Measurements from ENCODE around the gene CEP350.

Gene CEP350

DNA sequence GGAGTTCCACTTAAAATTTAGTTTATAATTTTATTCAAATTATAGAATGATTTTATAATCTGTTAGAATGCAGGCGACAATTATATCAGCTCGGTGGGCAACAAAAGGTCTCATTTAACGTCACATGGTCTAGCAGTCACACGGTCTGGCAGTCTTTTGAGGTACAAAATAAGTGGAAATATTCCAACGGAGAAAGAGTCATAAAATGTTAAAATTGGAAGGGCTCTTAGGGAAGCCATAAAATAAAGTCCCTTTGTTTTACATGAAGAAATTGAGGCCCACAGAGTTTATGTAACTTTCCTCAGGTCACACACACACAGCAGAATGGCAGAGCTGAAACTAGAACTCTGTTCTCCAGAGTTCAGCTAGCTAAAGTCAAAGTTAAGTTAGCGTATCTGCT lies 115.7 kb downstream of the CEP350 start:
- no peak for DNase-seq

GRCh38 chr1:180071759-180072158 lies 117.1 kb downstream of the CEP350 start:
- DNase-seq: no peak

DNA sequence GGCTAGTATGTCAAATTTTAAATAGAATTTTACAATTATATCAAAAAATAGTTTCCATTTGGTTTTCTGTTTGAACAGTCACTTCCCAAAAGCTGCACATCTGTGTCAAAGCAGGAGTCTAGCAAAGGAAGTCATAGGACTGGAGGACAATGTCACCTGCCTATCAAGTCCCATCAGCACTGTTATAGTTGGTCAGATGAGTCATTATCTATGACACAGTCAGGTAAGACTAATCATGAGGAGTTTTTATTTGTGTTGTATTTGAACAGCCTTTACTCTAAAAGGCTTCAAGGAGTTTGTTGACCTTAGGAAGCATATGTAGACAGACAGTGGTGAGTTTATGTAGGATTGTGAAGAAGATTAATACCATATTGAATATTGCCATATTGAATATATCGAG lies 125.8 kb downstream of the CEP350 start:
- no peak for DNase-seq

- DNase-seq: no peak
Measured at GRCh38 chr1:180081474-180081873, 126.9 kb downstream of the CEP350 start.

DNA sequence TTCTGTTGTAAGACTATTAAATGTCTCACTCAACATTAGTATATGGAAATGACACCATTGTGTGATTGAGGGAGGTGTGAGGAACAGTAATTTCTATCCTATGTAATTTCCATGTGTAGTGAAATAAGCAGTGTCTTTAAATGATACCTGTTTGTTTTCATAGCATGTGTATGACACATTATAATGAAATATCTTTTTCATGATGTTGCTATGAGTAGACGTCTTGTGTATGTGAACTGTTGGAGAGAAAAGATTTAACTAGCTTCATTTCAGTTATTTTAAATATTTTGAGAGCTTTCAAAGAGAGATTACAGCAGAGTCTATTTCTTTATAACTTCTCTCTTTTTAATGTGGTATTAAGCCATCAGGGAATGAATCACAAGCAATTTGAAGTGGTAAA lies 128.6 kb downstream of the CEP350 start:
- no peak for DNase-seq

- no peak for DNase-seq
Measured at GRCh38 chr1:180084867-180085266, 130.3 kb downstream of the CEP350 start.

GRCh38 chr1:180085331-180085730 lies 130.7 kb downstream of the CEP350 start:
- no peak for DNase-seq

- DNase-seq: no peak
Measured at GRCh38 chr1:180092931-180093650, 138.5 kb downstream of the CEP350 start.

GRCh38 chr1:180094705-180095295 lies 140.2 kb downstream of the CEP350 start:
- DNase-seq: no peak

GRCh38 chr1:180096584-180097325 lies 142.1 kb downstream of the CEP350 start:
- no peak for DNase-seq

DNA sequence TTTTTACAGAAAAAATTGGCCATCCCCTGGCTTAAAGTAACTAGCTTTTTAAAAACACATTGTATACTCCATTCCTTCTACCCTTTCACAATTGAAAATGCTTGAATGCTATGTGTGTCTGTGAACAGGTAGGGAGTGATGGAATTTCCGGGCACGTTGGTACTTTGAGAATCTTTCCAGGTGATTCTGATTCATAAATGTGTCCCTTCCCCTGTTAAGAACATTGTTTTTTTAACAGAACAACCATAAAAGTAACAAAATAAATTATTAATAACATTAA lies 142.7 kb downstream of the CEP350 start:
- DNase-seq: no peak

DNA sequence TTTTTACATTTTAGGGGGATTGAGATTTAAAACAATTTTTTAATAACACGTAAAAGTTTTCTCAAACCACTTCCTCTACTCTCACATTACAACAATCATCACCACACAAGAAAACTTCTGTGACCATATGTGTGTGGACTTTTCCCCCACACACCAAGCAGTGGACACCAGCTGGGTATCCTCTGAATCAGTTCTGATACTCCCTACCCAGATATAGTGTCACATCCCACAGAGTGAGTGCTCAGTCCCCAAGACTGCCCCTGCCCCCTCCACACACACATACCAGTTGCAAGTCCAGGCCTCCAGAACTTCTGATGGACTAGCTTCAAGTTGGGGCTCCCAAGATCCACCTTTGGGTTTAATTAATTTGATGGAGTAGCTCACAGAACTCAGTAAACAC lies 146.8 kb downstream of the CEP350 start:
- no peak for DNase-seq

DNA sequence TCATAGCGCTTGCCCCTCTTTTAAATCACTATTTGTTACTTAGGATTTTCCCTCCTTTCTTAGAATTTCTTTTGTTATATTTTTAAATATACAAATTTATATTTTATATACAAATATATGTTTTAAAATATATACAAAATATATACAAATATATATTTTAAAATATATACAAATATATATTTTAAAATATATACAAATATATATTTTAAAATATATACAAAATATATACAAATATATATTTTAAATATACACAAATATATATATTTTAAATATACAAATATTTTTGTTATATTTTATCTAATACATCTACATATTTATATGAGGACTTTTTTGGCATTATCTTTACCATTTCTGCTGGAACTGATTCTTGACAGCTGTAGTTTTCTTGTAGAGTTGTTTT lies 149.2 kb downstream of the CEP350 start:
- DNase-seq: no peak

GRCh38 chr1:180112091-180112490 lies 157.5 kb downstream of the CEP350 start:
- no peak for DNase-seq

DNA sequence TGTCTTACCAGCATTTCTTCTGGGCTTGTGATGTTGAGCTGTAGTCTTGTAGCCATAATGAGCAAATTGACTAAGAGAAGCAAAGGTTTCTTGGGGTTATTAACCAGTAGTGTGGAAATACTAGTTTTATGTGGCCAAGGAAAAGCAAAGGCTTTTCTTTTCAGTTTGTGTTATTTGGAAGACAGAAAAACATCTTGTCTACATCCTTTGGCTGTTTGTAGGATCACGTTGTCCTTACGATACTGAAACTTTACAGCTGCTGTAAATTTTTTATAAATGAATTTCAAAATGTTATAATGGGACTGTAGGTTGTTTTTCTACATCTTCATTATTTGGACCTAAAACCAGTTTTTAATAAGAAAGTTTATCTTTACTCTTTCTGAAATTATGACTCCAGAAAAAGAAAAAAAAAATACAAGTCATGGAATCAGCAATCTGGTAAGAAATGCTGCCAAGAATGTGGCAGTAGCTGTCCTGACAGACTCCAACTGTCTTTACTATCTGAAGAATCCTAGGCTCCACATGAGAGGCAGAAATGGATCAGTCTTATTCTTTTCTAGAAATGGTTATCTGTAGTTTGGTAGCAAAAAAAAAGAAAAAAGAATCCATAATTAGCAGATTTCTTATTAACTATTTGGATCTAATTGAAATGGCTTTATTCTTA lies 158.5 kb downstream of the CEP350 start:
- no peak for DNase-seq

- no peak for DNase-seq
Measured at GRCh38 chr1:180114396-180114945, 159.9 kb downstream of the CEP350 start.

DNA sequence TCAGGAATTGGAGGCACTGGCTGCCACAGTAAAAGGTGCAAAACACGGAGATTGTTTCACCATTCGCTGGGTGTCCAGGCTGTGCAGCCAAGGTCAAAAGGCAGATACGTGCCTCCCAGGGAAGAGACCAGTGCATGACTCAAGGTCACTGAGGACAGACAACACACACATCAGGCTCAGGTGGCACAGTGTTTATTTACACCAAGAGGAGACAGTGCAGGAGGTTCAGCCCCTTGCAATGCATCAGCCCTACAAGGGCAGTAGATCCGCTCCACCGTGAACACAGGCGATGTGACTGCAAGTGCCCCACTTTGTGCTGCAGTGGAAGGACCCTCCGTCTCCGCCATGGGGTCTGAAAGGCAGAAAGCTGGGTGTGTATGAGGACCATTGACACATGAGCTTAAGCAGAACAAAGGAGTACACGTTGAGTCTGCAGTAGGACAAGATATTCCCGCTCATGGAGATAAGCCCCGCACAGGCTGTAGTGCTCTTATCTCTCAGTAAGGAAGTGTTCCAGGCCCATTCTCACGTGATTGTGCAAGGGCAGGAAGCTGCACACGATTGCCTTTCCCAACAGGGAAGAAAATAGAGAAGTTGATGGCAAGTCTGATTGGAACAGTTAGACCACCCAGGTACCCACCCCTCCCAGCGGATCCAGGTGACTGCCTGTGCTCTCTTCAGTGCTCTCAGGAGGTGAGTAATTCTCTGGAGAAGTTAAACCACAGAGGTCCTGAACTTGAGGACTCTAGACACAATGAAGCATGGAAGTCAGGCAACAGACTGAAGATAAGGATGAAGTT lies 162.6 kb downstream of the CEP350 start:
- DNase-seq: no peak

- no peak for DNase-seq
Measured at GRCh38 chr1:180117764-180118116, 163.1 kb downstream of the CEP350 start.

GRCh38 chr1:180119837-180120236 lies 165.2 kb downstream of the CEP350 start:
- no peak for DNase-seq

DNA sequence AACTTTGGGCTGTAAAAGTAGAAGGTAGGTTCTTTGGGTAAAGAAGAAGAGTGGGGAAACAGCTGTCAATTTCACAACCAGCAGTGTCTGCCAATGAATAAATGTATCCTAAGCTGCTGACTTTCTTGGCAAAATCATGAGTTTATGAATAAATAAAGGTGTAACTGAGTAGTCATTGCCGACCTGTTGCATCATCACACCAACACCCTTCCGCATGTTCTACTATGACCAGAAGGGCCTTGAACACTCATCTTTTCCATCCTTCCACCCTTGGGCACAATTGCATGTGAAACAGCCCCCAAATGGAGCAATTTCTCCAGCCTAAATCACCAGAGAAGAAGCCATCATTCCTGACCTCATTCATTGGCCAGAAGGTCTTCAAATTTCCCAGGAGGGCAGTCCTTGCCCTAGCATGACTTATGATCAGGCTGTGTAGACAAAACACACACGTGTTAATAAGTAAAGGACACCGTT lies 168.9 kb downstream of the CEP350 start:
- no peak for DNase-seq

DNA sequence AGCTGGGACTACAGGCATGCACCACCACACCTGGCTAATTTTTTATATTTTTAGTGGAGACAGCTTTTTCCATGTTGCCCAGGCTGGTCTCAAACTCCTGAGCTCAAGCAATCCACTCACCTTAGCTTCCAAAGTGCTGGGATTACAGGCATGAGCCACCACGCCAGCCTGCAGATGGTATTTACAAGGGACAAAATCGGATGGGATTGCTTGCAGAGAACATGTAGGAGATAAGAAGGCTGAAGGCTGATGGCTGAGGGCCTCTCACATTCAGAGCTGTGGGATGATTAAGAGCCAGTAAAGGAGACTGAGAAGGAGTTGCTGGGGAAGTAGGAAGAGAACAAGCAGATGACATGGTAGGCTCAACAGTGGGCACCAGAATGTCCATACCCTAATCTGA lies 176.0 kb downstream of the CEP350 start:
- no peak for DNase-seq

- DNase-seq: no peak
Measured at GRCh38 chr1:180131510-180131909, 176.9 kb downstream of the CEP350 start.

- DNase-seq: no peak
Measured at GRCh38 chr1:180133193-180133592, 178.6 kb downstream of the CEP350 start.

Measured in NCI-H1092 treated with DMSO at 0.1 percent for 48 hours (cell line).